Karpas-422 (cell line): ENCODE measurements around the gene GJD2. TPM values are rescaled to one million over a fixed set of nuclear protein-coding genes. Genes with fewer than 3 reads are reported as not detected.

Source experiments
- DNase-seq: peaks from one replicate; pipeline ENCODE4 v3.0.0-alpha.2; 2015
- H2AFZ ChIP-seq: fragments of 200-600 bp; sonication (generic); 2 replicates; pipeline ENCODE4 v1.6.1; 2014; ENCODE audit warnings: antibody characterized with exemption, low read length, mixed read lengths
- H3K27ac ChIP-seq: fragments of 200-600 bp; sonication (generic); 2 replicates; pipeline ENCODE4 v1.5.1; 2014; ENCODE audit warnings: mild to moderate bottlenecking, low read length, moderate library complexity
- H3K27me3 ChIP-seq: fragments of 200-600 bp; sonication (generic); 2 replicates; pipeline ENCODE4 v1.6.1; 2014; ENCODE audit warnings: low read length, mixed read lengths
- H3K36me3 ChIP-seq: fragments of 200-600 bp; sonication (generic); 2 replicates; pipeline ENCODE4 v1.6.1; 2014; ENCODE audit warnings: low read length, mixed read lengths; ENCODE audit not compliant: insufficient read depth
- H3K4me1 ChIP-seq: fragments of 200-600 bp; sonication (generic); 2 replicates; pipeline ENCODE4 v1.6.1; 2014; ENCODE audit warnings: mild to moderate bottlenecking, low read length, mixed read lengths
- H3K4me2 ChIP-seq: fragments of 200-600 bp; sonication (generic); 2 replicates; pipeline ENCODE4 v1.6.1; 2014; ENCODE audit warnings: low read length, low read depth, mild to moderate bottlenecking; ENCODE audit not compliant: poor library complexity, severe bottlenecking
- H3K4me3 ChIP-seq: fragments of 200-600 bp; sonication (generic); 2 replicates; pipeline ENCODE4 v1.5.1; 2014; ENCODE audit warnings: mild to moderate bottlenecking, antibody characterized with exemption, low read length, mixed read lengths
- H3K79me2 ChIP-seq: fragments of 200-600 bp; sonication (generic); 2 replicates; pipeline ENCODE4 v1.6.1; 2014; ENCODE audit warnings: mild to moderate bottlenecking, low read length, mixed read lengths
- H3K9ac ChIP-seq: fragments of 200-600 bp; sonication (generic); 2 replicates; pipeline ENCODE4 v1.6.0; 2014; ENCODE audit warnings: low read length
- H3K9me2 ChIP-seq: fragments of 200-600 bp; sonication (generic), shearing (Covaris generic); replicated peaks from 2 replicates; pipeline ENCODE4 v1.6.0; 2014; ENCODE audit warnings: mild to moderate bottlenecking, low read length, moderate library complexity; ENCODE audit not compliant: insufficient read depth
- H3K9me3 ChIP-seq: fragments of 300-700, 200-600 bp; sonication (generic); 2 replicates; pipeline ENCODE4 v1.6.1; 2014; ENCODE audit warnings: low read length, mixed read lengths
- H4K20me1 ChIP-seq: fragments of 200-600 bp; sonication (generic); 2 replicates; pipeline ENCODE4 v1.6.1; 2014; ENCODE audit warnings: mild to moderate bottlenecking, antibody characterized with exemption, low read length, low read depth; ENCODE audit not compliant: insufficient read depth
- total RNA-seq: library from RNA; depleted of rRNA; stranded (reverse); fragments of >200 nt; shearing (Covaris generic); gene quantifications from 2 replicates; pipeline ENCODE4 v1.2.3, GENCODE V29; 2014; ENCODE audit warnings: low replicate concordance; rRNA removed

GJD2 gene
- total RNA-seq, result not detected in 2 replicates

DNA sequence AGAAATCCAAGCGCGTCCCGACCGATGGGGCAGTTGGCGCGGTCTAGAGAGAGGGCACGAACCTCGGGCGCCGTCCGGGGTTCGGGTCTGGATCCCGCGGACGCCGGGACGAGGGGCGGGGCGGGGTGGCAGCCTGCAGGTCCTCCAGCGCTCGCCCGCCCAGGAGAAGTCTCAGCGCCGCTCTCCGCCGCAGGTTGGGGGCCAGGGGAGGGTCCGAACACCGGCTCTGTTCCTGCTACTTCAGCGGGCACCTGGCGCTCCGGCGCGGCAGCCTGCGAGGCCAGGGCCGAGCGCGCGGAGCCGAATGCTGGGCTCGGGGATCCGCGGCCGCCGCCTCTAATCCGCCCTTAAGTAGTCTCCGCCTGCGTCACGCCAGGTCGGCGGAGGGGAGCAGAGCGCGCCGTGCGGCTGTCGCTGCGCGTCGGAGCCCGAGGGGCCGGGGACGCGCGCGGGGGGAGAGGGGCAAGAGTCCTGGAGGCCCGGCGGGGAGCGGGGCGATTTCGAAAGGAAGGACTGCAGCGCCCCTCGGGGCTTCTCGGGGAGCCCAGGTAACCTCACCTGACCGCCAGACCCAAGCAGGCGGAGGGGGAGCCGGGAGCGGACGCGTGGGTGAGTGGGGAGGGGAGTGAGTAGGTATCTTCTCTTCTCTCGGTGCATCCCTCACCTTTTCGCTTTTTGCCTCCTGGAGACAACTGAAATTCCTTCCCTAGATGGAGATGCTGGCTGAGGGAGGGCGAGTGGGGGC lies at the start of gene GJD2:
GJD2 (minus strand) TSS at position 325 of the 745 bp plus-strand sequence. CDS start 510 bp downstream, outside the sequence.
- Histone ChIP-seq H3K9me2 (no peaks in the 10 kb centered on the region), H3K79me2 (no peaks in the 10 kb centered on the region), H3K9ac (no peak within 1 kb of the TSS), H3K4me1 (no peaks in the 10 kb centered on the region), H3K27ac (no peak within 1 kb of the TSS), H2AFZ (no peak within 1 kb of the TSS), H3K4me2 (no peak within 1 kb of the TSS), H3K27me3 (no peaks in the 10 kb centered on the region), H3K4me3 (no peak within 1 kb of the TSS), H3K9me3 (no peaks in the 10 kb centered on the region), H3K36me3 (no peaks in the 10 kb centered on the region), H4K20me1 (no peaks in the 10 kb centered on the region)
- no peak for DNase-seq

DNA sequence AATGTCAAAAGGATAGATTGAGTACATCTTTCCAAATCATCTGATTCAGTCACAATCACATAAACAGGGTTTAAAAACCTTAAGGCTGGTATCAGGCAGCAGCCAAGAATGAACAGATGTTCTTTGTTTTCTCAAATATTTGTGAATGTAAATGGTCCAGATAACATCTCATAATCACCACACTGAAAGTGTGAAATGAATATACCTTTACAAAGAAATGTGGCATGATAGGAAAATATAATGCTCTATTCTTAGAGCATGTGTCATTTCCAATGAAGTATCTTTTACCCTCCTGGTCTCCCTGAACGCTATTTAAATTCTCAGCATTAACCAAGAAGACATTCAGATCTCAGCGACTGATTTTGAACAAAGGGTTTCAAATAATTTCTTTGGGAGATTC lies 49.3 kb upstream of the GJD2 start:
- H3K4me1 ChIP-seq, result no peaks in the 10 kb centered on the region
- H3K27me3 ChIP-seq, result no peaks in the 10 kb centered on the region
- H3K79me2 ChIP-seq, result no peaks in the 10 kb centered on the region

DNA sequence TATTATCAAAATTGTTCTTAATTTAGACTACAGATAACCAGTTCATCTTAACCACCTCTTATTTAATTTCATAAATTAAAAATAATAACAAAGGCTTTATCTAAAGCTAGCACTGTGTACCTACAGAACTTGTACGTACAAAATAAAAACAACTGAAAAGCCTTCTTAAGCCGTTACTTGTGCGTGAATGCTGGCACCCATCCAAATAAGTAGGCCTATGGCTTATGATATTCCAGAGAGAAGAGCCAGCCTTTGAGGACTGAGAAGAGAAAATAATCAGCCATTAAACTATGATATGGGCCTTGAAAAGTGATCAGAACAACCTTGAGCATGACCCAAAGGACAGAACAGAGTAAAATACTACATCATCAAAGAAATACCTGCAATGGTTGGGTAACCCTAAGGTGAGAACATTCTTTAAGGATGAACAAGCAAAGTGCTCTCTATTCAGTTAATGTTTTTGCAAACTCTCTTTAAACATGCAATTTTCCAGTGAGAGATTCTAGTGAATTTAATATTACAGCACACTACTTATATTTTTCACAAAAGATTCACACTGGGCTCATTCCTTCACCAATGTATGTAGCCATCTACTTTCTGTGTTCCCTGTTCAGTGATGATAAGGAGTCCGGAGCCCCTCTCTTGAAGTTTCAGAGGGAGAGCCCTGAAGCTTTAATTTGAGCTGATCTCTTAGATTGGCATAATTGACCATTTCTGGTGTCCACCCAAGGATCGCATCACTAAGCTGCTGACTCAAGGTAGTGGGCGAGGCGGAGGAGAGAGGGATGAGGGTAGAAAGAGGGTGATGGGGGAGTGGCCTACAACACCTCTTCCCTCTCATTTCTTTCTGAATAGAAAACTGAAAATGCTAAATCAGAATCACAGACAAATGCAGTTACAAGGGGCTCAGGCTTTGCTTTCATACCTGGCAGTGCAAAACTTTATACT lies 48.3 kb upstream of the GJD2 start:
- H3K4me2 ChIP-seq, result no peak overlapping the region

More for the DNA sequence above, 49.3 kb upstream of the GJD2 start:
- Histone ChIP-seq H3K27ac (no peak overlapping the region), H4K20me1 (no peaks in the 10 kb centered on the region), H3K9me2 (no peaks in the 10 kb centered on the region), H3K9me3 (no peaks in the 10 kb centered on the region), H3K4me3 (no peak overlapping the region), H3K4me2 (no peak overlapping the region), H2AFZ (no peak overlapping the region), H3K36me3 (no peaks in the 10 kb centered on the region), H3K9ac (no peak overlapping the region)
- DNase-seq, result no peak

DNA sequence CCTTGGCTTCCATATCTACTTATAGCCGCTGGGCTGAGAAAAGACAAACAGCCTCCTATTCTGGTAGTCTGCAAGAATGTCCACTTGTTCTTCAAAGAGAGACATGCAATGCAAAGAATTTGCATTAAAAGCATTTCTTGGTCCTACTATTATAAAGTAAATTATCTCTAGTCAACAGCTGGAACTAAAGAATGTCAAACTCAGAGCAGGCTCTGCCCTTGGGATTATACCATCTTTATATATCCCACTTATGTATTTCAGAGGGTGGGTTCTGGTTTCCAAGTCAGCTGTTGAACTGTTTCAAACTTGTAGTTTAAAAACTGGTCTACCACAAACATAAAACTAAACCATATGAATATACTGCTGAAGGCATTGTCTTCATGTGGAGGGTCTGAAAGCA lies 47.6 kb upstream of the GJD2 start:
- H3K4me2 ChIP-seq, result no peak overlapping the region
- DNase-seq, result no peak
- no peaks in the 10 kb centered on the region for H3K27me3 ChIP-seq
- H3K4me1 ChIP-seq, result no peaks in the 10 kb centered on the region
- H2AFZ ChIP-seq, result no peak overlapping the region
- no peaks in the 10 kb centered on the region for H3K79me2 ChIP-seq
- H3K27ac ChIP-seq, result no peak overlapping the region
- H3K36me3 ChIP-seq, result no peaks in the 10 kb centered on the region
- H3K9me3 ChIP-seq, result no peaks in the 10 kb centered on the region
- no peak overlapping the region for H3K9ac ChIP-seq
- no peaks in the 10 kb centered on the region for H3K9me2 ChIP-seq
- no peak overlapping the region for H3K4me3 ChIP-seq
- H4K20me1 ChIP-seq, result no peaks in the 10 kb centered on the region

More for the DNA sequence above, 48.3 kb upstream of the GJD2 start:
- Histone ChIP-seq H3K27ac (no peak overlapping the region), H3K79me2 (no peaks in the 10 kb centered on the region), H3K4me1 (no peaks in the 10 kb centered on the region), H3K9ac (no peak overlapping the region), H3K9me3 (no peaks in the 10 kb centered on the region), H2AFZ (no peak overlapping the region), H3K27me3 (no peaks in the 10 kb centered on the region), H3K36me3 (no peaks in the 10 kb centered on the region), H3K4me3 (no peak overlapping the region), H3K9me2 (no peaks in the 10 kb centered on the region), H4K20me1 (no peaks in the 10 kb centered on the region)
- no peak for DNase-seq

DNA sequence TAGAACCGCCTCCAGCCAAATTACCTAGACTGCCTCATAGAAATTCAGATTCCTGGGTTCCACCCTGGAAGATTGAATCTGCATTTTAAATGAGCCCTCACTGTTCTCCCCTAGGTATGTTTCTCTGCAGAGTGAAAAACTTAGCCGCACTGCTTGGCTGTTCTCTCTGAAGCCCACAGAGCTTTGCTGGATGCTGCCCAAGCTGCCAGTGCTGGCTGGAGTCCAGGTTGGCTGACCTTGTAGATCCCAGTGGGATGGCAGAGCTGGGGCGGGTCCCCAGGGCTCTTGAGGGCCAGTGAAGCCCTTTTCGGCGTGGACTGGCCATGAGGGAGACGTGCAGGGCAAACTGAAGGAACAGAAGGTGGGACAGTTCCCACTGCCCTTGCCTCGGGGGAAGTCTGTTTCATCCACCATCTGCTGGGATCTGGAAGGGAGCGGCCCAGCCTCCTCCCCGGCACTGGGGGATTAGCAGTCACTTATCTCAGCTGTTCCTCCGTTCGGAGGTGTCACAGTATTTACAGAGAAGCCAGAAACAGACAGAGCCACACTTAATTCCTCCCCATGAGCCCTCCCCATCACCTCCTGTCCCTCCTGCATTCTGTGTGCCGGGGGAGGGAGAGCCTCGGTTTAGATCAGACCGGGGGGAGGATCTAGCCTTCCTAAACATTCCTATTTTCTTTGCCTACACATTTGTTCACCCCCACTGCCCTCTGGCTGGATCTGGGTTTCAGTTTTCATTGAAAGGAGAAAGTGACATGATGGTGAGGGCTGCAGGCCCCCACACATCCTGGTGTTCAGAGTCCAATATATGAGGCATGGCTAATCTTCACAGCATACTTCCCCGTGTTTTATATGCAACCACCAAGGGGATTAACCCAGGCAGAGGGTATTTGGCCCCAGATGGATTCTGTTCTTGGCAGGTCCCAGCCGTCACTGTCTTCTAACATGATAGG lies 44.6 kb upstream of the GJD2 start:
- no peaks in the 10 kb centered on the region for H3K9me3 ChIP-seq

DNA sequence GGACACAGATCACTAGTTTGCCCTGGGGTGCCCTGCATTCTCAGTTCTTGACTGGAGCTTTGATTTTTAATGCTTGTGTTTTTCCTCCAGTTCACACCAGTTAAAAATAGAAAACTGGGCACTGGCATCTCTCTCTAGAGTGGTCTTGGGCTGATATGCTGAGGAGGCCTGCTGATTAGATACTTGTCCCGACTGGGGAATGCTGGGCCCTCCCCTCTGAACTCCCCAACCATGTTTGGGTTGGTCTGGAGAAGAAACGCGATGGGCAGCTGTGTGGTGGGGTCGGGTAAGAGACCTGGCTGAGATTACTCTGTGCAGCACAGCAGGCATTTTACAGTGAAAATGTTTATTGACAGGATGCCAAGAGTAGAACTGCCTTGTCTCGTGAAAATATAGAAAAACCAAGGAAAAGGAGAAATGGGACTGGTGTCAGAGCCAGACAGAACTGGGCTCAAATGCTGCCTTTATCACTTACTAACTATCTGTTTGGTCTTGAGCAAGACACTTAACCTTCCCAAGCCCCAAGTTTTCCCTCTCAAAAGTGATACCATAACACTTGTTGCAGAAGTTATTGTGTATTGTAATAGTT lies 42.1 kb upstream of the GJD2 start:
- Histone ChIP-seq H3K9me3 (no peaks in the 10 kb centered on the region), H3K9me2 (no peaks in the 10 kb centered on the region), H3K27ac (no peak overlapping the region), H3K79me2 (no peaks in the 10 kb centered on the region), H3K4me1 (no peaks in the 10 kb centered on the region), H3K4me3 (no peak overlapping the region), H2AFZ (no peak overlapping the region), H3K4me2 (no peak overlapping the region), H3K36me3 (no peaks in the 10 kb centered on the region), H3K9ac (no peak overlapping the region), H3K27me3 (no peaks in the 10 kb centered on the region), H4K20me1 (no peaks in the 10 kb centered on the region)
- DNase-seq, result no peak

More for the DNA sequence above, 44.6 kb upstream of the GJD2 start:
- Histone ChIP-seq H3K27me3 (no peaks in the 10 kb centered on the region), H3K4me3 (no peak overlapping the region), H2AFZ (no peak overlapping the region), H3K9me2 (no peaks in the 10 kb centered on the region), H3K9ac (no peak overlapping the region), H3K4me1 (no peaks in the 10 kb centered on the region), H3K27ac (no peak overlapping the region), H3K36me3 (no peaks in the 10 kb centered on the region), H4K20me1 (no peaks in the 10 kb centered on the region), H3K4me2 (no peak overlapping the region), H3K79me2 (no peaks in the 10 kb centered on the region)
- DNase-seq, result no peak

DNA sequence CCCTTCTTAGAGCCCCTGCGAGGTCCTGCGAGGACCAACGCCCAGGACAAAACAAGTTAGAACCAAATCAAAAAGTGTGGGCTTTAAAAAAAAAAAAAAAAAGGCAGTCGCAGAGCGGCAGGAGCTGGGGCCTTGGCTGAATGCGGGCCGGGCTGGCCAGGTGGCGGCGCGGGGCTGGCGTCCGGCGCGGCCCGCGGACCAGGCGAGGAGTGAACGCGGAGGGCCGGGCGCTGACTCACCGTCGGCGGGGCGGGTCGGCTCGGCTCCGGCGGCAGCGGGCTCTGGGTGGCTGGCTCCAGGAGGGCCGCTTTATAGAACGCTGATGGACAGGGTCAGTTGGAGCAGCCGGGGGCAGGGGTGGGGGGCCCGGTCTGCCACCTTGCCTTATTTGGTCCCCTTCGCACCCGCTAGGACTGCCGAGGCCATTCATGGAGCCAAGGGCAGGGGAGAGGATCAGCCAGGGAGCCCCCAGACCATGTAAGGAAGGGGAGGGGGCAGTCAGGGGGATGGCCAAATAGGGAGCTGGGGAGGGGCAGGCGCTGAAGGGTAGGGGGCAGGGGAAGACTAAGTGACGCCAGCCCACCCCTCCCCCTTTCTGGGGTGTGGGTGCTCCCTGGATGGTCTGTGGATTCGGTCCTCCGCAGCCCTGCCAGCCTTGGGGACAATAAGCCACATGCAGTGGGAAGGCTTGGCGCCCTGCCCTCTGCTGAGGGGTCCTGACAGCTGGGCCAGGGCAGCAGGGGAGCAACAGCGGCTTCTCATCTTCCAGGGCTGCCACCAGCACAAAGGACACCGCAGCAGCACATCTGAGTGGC lies 40.7 kb upstream of the GJD2 start, which contains the start of gene ACTC1:
ACTC1 (minus strand) TSS at position 283 of the 815 bp plus-strand sequence. CDS start 741 bp downstream, outside the sequence.
- no peak for DNase-seq
- no peak within 1 kb of the TSS for H3K4me2 ChIP-seq
- no peak within 1 kb of the TSS for H2AFZ ChIP-seq
- H3K9ac ChIP-seq, result no peak within 1 kb of the TSS
- H3K27me3 ChIP-seq, result no peaks in the 10 kb centered on the region
- no peak within 1 kb of the TSS for H3K4me3 ChIP-seq
- no peaks in the 10 kb centered on the region for H3K9me3 ChIP-seq
- no peaks in the 10 kb centered on the region for H3K36me3 ChIP-seq
- no peak within 1 kb of the TSS for H3K27ac ChIP-seq
- no peaks in the 10 kb centered on the region for H3K4me1 ChIP-seq
- H4K20me1 ChIP-seq, result no peaks in the 10 kb centered on the region
- H3K79me2 ChIP-seq, result no peaks in the 10 kb centered on the region
- no peaks in the 10 kb centered on the region for H3K9me2 ChIP-seq
